Ovary (tissue), 9 donors: ENCODE results near the gene CAMTA1. TPM values are rescaled to one million over a fixed set of nuclear protein-coding genes. Genes with fewer than 3 reads are reported as not detected.
"Not testable (repeated sequence)": the region's sequence is repeated elsewhere in the genome, so short reads cannot be mapped to it uniquely, and the experiment has no call there.

ENCODE experiments used
- DNase-seq, 5 donors: peaks; one replicate each; pipeline ENCODE4 v3.0.0-alpha.2; 2019 to 2020
- H3K27ac ChIP-seq, 2 donors: fragments of 200-600 bp; one replicate each; pipeline versions ENCODE4 v1.5.1 to v1.8.0; 2019 to 2022
- H3K27me3 ChIP-seq: fragments of 200-600 bp; one replicate; pipeline ENCODE4 v1.8.0; 2022
- H3K36me3 ChIP-seq: fragments of 200-600 bp; sonication (generic); one replicate; pipeline ENCODE4 v1.5.1; 2019
- H3K4me1 ChIP-seq: one replicate; pipeline ENCODE4 v1.8.1; 2013; ENCODE audit warnings: mild to moderate bottlenecking, moderate library complexity; ENCODE audit not compliant: insufficient read depth
- H3K4me3 ChIP-seq: fragments of 200-600 bp; sonication (generic); one replicate; pipeline ENCODE4 v1.5.1; 2017
- H3K9me3 ChIP-seq, 2 donors: fragments of 200-600 bp in 1 of 2; sonication (generic) in 1 of 2; one replicate each; pipeline versions ENCODE4 v1.5.1 to v1.8.1; 2013 to 2019; ENCODE audit warnings: mild to moderate bottlenecking in 1 of 2, moderate library complexity in 1 of 2
- CTCF ChIP-seq, 3 donors: fragments of 450-650 bp in 2 of 3; fragments of 200-600 bp in 1 of 3; IDR thresholded peaks; one replicate each; pipeline versions ENCODE4 v1.5.1 to v1.8.0; 2016 to 2022; ENCODE audit warnings: antibody characterized with exemption in 3 of 3, mild to moderate bottlenecking in 1 of 3
- EP300 ChIP-seq: sonication (generic); formaldehyde crosslinking; IDR thresholded peaks from one replicate; pipeline ENCODE4 v1.6.1; 2017; ENCODE audit warnings: antibody characterized with exemption
- POLR2A ChIP-seq: fragments of 450-650 bp; IDR thresholded peaks from one replicate; pipeline ENCODE4 v1.6.1; 2017; ENCODE audit warnings: antibody characterized with exemption, mild to moderate bottlenecking, moderate library complexity
- WGBS, 3 donors: extraction: QIAGEN DNeasy Blood & Tissue Kit in 1 of 3; methylation state at CpG; one replicate each; pipeline versions ENCODE4 v1.1.5 to v1.1.7; 2013 to 2017; 5-methylcytosine and 5-hydroxymethylcytosine counted together
- intact Hi-C, 4 donors: fragments of 100-400 bp; cut with DNase I; formaldehyde crosslinking; loops; one replicate each; pipeline versions ENCODE4 v1.11.0 to v1.15.1; 2022 to 2023
- polyA plus RNA-seq, 2 donors: library from polyadenylated mRNA; stranded (reverse); fragments of 200-250 nt in 1 of 2; fragments of 350-450 nt in 1 of 2; fragmentation: Illumina TruSeq in 1 of 2; extraction: RNeasy Lipid Tissue Mini Kit (QIAGEN cat#74804) in 1 of 2; gene quantifications; one replicate each; pipeline ENCODE4 v1.2.3, GENCODE V29; 2013 to 2014
- total RNA-seq, 7 donors: library from RNA; depleted of rRNA in 2 of 7; stranded (reverse); fragments of >200 nt in 2 of 7; fragmentation: NEBNext Ultra II Directional in 3 of 7; extraction: Animal tissue kit (Norgen Biotek cat#: 25700) in 3 of 7; gene quantifications; one replicate each; pipeline versions ENCODE4 v1.1.0 to v1.2.4, GENCODE V29; 2016 to 2023
- donor health status: DM: no; HTN: no; CAD: no; lungs with moderate emphysema.
- donor health status: DM: no; HTN: no; CAD: no.
- donor health status: Bipolar disorder and iron deficiency.
- donor health status: DM: yes; HTN: yes; CAD: no.
- donor health status: DM: no; HTN: no; CAD: no.
- donor health status: DM: yes; HTN: yes; CAD: no.

The CAMTA1 gene
- total and polyA plus RNA-seq, 9 donors: 51.1 to 150 (median 67.4) TPM

- TF ChIP-seq CTCF (IDR thresholded peaks at IDR 0.05) (no peak), POLR2A (no peak), EP300 (no peak)
Measured at GRCh38 chr1:7789828-7790227, 1004.6 kb downstream of the CAMTA1 start.

GRCh38 chr1:7791027-7791426, 1005.8 kb downstream of the CAMTA1 start:
- WGBS, 3 donors: 93 to 97% (median 96%) methylated on average over 3 of the region's 3 CpGs

More at GRCh38 chr1:7789828-7790227, 1004.6 kb downstream of the CAMTA1 start:
- Histone ChIP-seq H3K36me3 (no peaks in the 10 kb centered on the region), H3K27ac (no peak overlapping the region), H3K27me3 (no peaks in the 10 kb centered on the region), H3K9me3 (peaks cover 0 to 7% of the 10 kb centered on the region in 2 donors), H3K4me3 (no peak overlapping the region), H3K4me1 (peaks cover under 1% of the 10 kb centered on the region)
- WGBS, 3 donors: 57 to 86% (median 77%) methylated on average over 5 of the region's 5 CpGs
- intact Hi-C loops: no loop called here
- DNase-seq: no peak

DNA sequence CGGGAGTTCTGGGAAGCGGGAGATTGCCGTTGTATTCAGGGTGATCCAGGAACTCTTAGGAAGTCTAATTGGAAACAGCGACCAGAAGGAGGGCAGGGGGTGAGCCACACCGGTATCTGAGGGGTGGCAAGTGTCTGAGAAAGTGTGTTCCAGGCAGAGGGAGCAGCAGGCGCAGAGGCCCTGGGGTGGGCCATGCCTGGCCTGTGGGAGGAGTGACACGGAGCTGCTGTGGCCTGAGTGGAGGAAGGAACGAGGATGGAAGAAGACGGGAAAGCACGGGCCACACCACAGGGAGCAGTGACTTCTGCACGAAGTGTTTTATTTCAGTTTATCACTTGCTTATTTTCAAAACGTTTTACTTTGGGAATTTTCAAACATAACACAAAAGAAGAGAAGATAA, 1010.2 kb downstream of the CAMTA1 start:
- 64 to 85% (median 77%) methylated on average over 12 of the region's 12 CpGs for whole genome bisulfite sequencing, 3 donors
- peaks cover 0 to 6% of the 10 kb centered on the region in 2 donors for H3K9me3 ChIP-seq
- no peak for TF ChIP-seq CTCF (IDR thresholded peaks at IDR 0.05)
- intact Hi-C loops: no loop called here
- H3K27me3 ChIP-seq: no peaks in the 10 kb centered on the region
- DNase-seq: no peak
- H3K4me1 ChIP-seq: no peaks in the 10 kb centered on the region
- H3K36me3 ChIP-seq: no peaks in the 10 kb centered on the region
- no peak overlapping the region for H3K4me3 ChIP-seq
- no peak overlapping the region for H3K27ac ChIP-seq

More at GRCh38 chr1:7791027-7791426, 1005.8 kb downstream of the CAMTA1 start:
- H3K27me3 ChIP-seq, H3K9me3 ChIP-seq, intact Hi-C loops, H3K27ac ChIP-seq, H3K4me3 ChIP-seq, H3K36me3 ChIP-seq, H3K4me1 ChIP-seq, DNase-seq: not testable (repeated sequence)

DNA sequence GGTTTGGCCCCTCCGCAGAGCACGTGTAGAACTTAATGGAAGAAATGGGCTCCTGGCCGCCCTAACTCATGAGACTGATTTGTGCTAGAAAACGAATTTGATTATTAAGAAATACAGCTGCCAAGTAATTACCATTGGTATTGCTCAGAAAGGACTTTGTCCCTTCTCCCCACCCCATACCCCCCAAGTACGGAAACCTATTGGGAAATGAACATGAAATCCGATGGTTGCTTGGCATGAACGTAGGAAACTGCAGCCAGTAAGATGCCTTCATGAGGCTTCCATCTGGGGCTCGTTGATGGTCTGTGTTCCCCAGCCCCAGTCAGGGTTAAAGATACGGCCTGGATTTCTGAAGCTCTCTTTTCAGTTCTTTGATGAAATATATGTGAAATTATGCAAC, 1020.2 kb downstream of the CAMTA1 start:
- no peak for DNase-seq
- WGBS, 3 donors: 84 to 89% (median 88%) methylated on average over 9 of the region's 9 CpGs
- TF ChIP-seq POLR2A (no peak), EP300 (no peak), CTCF (IDR thresholded peaks at IDR 0.05) (no peak)
- no peak overlapping the region for H3K4me3 ChIP-seq
- intact Hi-C loops: no loop called here
- H3K9me3 ChIP-seq: no peaks in the 10 kb centered on the region
- H3K4me1 ChIP-seq: no peaks in the 10 kb centered on the region
- H3K27ac ChIP-seq: no peak overlapping the region
- H3K36me3 ChIP-seq: no peaks in the 10 kb centered on the region
- H3K27me3 ChIP-seq: no peaks in the 10 kb centered on the region

DNA sequence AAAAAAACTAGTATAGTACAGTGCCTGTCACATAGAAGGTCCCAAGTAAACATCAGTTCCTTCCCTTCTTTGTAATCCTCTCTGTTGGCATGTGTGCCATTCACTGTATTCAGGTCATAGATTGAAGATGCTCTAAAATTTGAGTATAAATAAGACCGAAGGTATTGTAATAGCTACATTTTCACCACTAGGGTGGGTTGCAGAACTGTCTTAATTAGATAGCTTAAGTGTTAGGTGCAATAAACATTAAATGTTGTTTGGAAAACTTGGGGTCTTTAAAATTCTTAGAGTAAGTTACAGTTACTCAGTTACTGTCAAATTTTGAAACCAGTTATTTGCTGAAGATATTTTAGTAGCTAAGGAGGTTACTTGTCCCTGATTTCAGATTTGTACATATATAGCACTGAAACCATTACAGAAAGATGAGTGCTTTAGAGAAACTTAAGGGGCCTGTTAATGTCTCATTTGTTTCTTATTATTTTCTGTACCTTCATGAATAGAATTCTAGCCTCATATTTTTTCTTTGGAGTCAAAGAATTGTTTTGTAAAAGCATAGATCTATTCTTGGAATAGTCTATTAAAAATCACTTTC, 1023.1 kb downstream of the CAMTA1 start:
- no peaks in the 10 kb centered on the region for H3K36me3 ChIP-seq
- TF ChIP-seq CTCF (IDR thresholded peaks at IDR 0.05): no peak
- no peak for TF ChIP-seq POLR2A
- no peak for TF ChIP-seq EP300
- no peak for DNase-seq
- no peaks in the 10 kb centered on the region for H3K4me1 ChIP-seq
- no peaks in the 10 kb centered on the region for H3K9me3 ChIP-seq
- no peak overlapping the region for H3K27ac ChIP-seq
- no peaks in the 10 kb centered on the region for H3K27me3 ChIP-seq
- intact Hi-C loops: no loop called here
- H3K4me3 ChIP-seq: no peak overlapping the region
- WGBS, 3 donors: 12 to 31% (median 25%) methylated on average over 1 of the region's 1 CpG
